Measurements from ENCODE around the gene MED12L.
A peak's percentile ranks its signal among the peaks of the same experiment; 100 is the strongest.

The MED12L gene

DNA sequence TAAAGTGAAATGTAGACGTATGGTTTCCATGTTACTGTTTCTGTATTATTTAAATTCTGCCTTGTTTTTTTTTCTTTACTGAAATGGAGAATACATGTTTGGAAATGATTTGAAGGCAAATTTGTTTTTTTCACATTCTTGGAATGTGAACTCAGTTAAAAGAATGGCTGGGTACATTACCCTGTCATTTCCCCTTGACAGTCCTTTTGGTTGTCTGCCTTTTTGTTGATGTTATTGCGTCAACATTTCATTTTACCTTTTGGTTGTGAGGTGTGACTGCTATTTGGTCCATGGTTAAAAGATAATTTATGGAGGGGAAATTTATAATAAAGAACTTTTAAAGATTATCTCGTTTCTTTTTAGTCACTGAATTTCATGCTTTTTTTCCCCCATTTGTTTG, 120.7 kb downstream of the MED12L start:
- Histone ChIP-seq H3K9ac (ENCODE audit: low read depth in 1 of 2, low read length in 2 of 2) (no peak overlapping the region), H3K4me3 (ENCODE audit: low read depth in 1 of 2, low read length in 2 of 2) (no peak overlapping the region), H3K36me3 (ENCODE audit: control insufficient read depth in 1 of 2, insufficient read depth in 2 of 2, low read length in 2 of 2) (no peaks in the 10 kb centered on the region), H3K27me3 (ENCODE audit: control insufficient read depth in 1 of 2, insufficient read depth in 2 of 2, low read length in 2 of 2) (no peaks in the 10 kb centered on the region), H3K9me3 (ENCODE audit: control insufficient read depth in 1 of 2, low read length in 2 of 2) (no peaks in the 10 kb centered on the region), H3K4me1 (ENCODE audit: control insufficient read depth in 1 of 2, insufficient read depth in 2 of 2, low read length in 2 of 2) (peaks cover 7 to 16% of the 10 kb centered on the region in 2 donors), H3K27ac (ENCODE audit: low read depth, low read length) (no peak overlapping the region)

DNA sequence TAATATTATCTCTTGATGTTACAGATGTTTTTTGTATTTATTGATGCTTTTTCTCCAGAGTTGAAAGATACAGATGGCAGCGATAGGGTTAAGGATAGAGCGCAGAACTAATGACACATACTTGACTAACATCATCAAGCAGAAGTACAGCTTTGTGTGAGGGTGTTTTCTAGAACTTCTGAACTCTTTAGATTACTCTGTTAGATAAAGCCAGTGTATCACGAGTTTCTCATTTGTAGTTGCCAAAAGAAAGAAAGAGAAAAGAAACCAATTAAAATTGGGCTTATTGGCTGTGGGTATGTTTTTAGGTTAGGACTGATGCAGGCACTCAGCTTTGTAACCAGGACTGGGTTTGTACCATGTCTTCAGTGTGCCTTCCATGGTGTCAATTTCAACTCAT, 124.2 kb downstream of the MED12L start:
- Histone ChIP-seq H3K4me3 (ENCODE audit: low read depth in 1 of 2, low read length in 2 of 2) (no peak overlapping the region), H3K4me1 (ENCODE audit: control insufficient read depth in 1 of 2, insufficient read depth in 2 of 2, low read length in 2 of 2) (peaks cover 7 to 22% of the 10 kb centered on the region in 2 donors), H3K27ac (ENCODE audit: low read depth, low read length) (no peak overlapping the region), H3K36me3 (ENCODE audit: control insufficient read depth in 1 of 2, insufficient read depth in 2 of 2, low read length in 2 of 2) (no peaks in the 10 kb centered on the region), H3K27me3 (ENCODE audit: control insufficient read depth in 1 of 2, insufficient read depth in 2 of 2, low read length in 2 of 2) (no peaks in the 10 kb centered on the region), H3K9ac (ENCODE audit: low read depth in 1 of 2, low read length in 2 of 2) (no peak overlapping the region), H3K9me3 (ENCODE audit: control insufficient read depth in 1 of 2, low read length in 2 of 2) (no peaks in the 10 kb centered on the region)

DNA sequence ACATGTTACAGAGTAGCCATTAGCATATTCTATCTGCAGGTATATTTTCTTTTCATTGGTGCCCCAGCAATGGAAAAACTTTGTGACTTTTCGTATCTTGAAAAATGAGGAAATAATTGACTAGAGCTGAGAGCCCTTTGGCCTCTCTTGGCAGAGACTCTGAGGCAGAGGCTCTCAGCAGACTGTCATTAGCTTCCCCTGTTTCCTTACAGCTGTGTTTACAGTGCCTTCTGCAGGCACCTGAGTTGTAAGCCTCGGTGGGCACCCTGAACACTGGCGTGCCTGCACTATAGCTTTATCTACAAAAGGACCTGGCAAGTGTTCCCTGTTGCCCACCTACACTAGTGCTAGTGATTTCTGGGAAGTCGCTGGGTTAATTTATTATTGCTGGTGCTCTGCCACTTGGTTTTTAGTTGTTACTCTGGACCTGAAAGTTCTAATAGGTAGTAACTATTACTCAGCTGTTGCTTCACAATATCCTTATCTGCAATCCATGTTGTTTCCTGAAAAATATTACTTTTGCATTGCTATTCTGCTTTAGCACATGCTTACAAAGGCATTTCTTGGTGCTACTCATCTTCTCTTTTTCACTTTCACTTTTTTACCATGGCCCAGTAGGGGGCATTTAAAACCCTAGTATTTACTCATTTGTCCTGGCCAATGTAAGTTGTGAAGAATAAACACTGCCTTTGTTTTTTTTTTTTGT, 125.4 kb downstream of the MED12L start:
- Histone ChIP-seq H3K9me3 (ENCODE audit: control insufficient read depth in 1 of 2, low read length in 2 of 2) (no peaks in the 10 kb centered on the region), H3K9ac (ENCODE audit: low read depth in 1 of 2, low read length in 2 of 2) (no peak overlapping the region), H3K4me3 (ENCODE audit: low read depth in 1 of 2, low read length in 2 of 2) (peak overlapping the region; percentile 45 to 51), H3K36me3 (ENCODE audit: control insufficient read depth in 1 of 2, insufficient read depth in 2 of 2, low read length in 2 of 2) (no peaks in the 10 kb centered on the region), H3K4me1 (ENCODE audit: control insufficient read depth in 1 of 2, insufficient read depth in 2 of 2, low read length in 2 of 2) (peaks cover 7 to 22% of the 10 kb centered on the region in 2 donors), H3K27ac (ENCODE audit: low read depth, low read length) (no peak overlapping the region), H3K27me3 (ENCODE audit: control insufficient read depth in 1 of 2, insufficient read depth in 2 of 2, low read length in 2 of 2) (no peaks in the 10 kb centered on the region)

DNA sequence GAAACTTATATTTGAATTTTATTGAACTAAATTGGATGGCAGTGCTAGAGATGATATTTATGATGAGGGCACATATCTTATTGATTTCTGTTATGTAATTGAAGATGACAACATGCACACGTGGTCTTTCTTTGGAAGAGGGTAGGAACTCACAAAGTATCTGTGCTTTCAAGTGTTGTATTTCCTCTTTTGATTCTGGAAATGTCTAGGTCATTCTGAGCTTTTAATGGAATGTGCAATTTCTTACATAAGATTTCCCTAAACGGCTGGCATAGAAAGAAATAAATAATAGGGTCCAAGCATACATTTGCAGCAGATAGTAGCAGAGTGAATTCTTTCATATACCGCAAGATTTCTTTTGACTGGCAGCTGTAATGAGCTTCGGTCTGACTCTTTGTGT, 127.7 kb downstream of the MED12L start:
- Histone ChIP-seq H3K9me3 (ENCODE audit: control insufficient read depth in 1 of 2, low read length in 2 of 2) (no peaks in the 10 kb centered on the region), H3K4me1 (ENCODE audit: control insufficient read depth in 1 of 2, insufficient read depth in 2 of 2, low read length in 2 of 2) (peaks cover 7 to 22% of the 10 kb centered on the region in 2 donors), H3K9ac (ENCODE audit: low read depth in 1 of 2, low read length in 2 of 2) (no peak overlapping the region), H3K4me3 (ENCODE audit: low read depth in 1 of 2, low read length in 2 of 2) (no peak overlapping the region), H3K27ac (ENCODE audit: low read depth, low read length) (no peak overlapping the region), H3K36me3 (ENCODE audit: control insufficient read depth in 1 of 2, insufficient read depth in 2 of 2, low read length in 2 of 2) (no peaks in the 10 kb centered on the region), H3K27me3 (ENCODE audit: control insufficient read depth in 1 of 2, insufficient read depth in 2 of 2, low read length in 2 of 2) (no peaks in the 10 kb centered on the region)

- no peak overlapping the region for H3K27ac ChIP-seq (ENCODE audit: low read depth, low read length)
- H3K27me3 ChIP-seq (ENCODE audit: control insufficient read depth in 1 of 2, insufficient read depth in 2 of 2, low read length in 2 of 2): no peaks in the 10 kb centered on the region
- H3K4me1 ChIP-seq (ENCODE audit: control insufficient read depth in 1 of 2, insufficient read depth in 2 of 2, low read length in 2 of 2): peaks cover 7 to 22% of the 10 kb centered on the region in 2 donors
- H3K9ac ChIP-seq (ENCODE audit: low read depth in 1 of 2, low read length in 2 of 2): no peak overlapping the region
- H3K9me3 ChIP-seq (ENCODE audit: control insufficient read depth in 1 of 2, low read length in 2 of 2): no peaks in the 10 kb centered on the region
- H3K4me3 ChIP-seq (ENCODE audit: low read depth in 1 of 2, low read length in 2 of 2): no peak overlapping the region
- H3K36me3 ChIP-seq (ENCODE audit: control insufficient read depth in 1 of 2, insufficient read depth in 2 of 2, low read length in 2 of 2): no peaks in the 10 kb centered on the region
These were observed 128.4 kb downstream of the MED12L start for GRCh38 chr3:151213881-151214280.

- Histone ChIP-seq H3K4me3 (ENCODE audit: low read depth in 1 of 2, low read length in 2 of 2) (no peak overlapping the region), H3K9ac (ENCODE audit: low read depth in 1 of 2, low read length in 2 of 2) (no peak overlapping the region), H3K27me3 (ENCODE audit: control insufficient read depth in 1 of 2, insufficient read depth in 2 of 2, low read length in 2 of 2) (no peaks in the 10 kb centered on the region), H3K27ac (ENCODE audit: low read depth, low read length) (no peak overlapping the region), H3K9me3 (ENCODE audit: control insufficient read depth in 1 of 2, low read length in 2 of 2) (no peaks in the 10 kb centered on the region), H3K4me1 (ENCODE audit: control insufficient read depth in 1 of 2, insufficient read depth in 2 of 2, low read length in 2 of 2) (peaks cover 7 to 22% of the 10 kb centered on the region in 2 donors), H3K36me3 (ENCODE audit: control insufficient read depth in 1 of 2, insufficient read depth in 2 of 2, low read length in 2 of 2) (no peaks in the 10 kb centered on the region)
These were observed 129.0 kb downstream of the MED12L start for GRCh38 chr3:151214459-151214858.

GRCh38 chr3:151216641-151217607, 131.5 kb downstream of the MED12L start:
- Histone ChIP-seq H3K9ac (ENCODE audit: low read depth in 1 of 2, low read length in 2 of 2) (no peak overlapping the region), H3K4me1 (ENCODE audit: control insufficient read depth in 1 of 2, insufficient read depth in 2 of 2, low read length in 2 of 2) (no peaks in the 10 kb centered on the region), H3K9me3 (ENCODE audit: control insufficient read depth in 1 of 2, low read length in 2 of 2) (no peaks in the 10 kb centered on the region), H3K27ac (ENCODE audit: low read depth, low read length) (no peak overlapping the region), H3K4me3 (ENCODE audit: low read depth in 1 of 2, low read length in 2 of 2) (no peak overlapping the region), H3K27me3 (ENCODE audit: control insufficient read depth in 1 of 2, insufficient read depth in 2 of 2, low read length in 2 of 2) (no peaks in the 10 kb centered on the region), H3K36me3 (ENCODE audit: control insufficient read depth in 1 of 2, insufficient read depth in 2 of 2, low read length in 2 of 2) (no peaks in the 10 kb centered on the region)

- H3K4me1 ChIP-seq (ENCODE audit: control insufficient read depth in 1 of 2, insufficient read depth in 2 of 2, low read length in 2 of 2): no peaks in the 10 kb centered on the region
- H3K9ac ChIP-seq (ENCODE audit: low read depth in 1 of 2, low read length in 2 of 2): no peak overlapping the region
- no peak overlapping the region for H3K27ac ChIP-seq (ENCODE audit: low read depth, low read length)
- no peaks in the 10 kb centered on the region for H3K27me3 ChIP-seq (ENCODE audit: control insufficient read depth in 1 of 2, insufficient read depth in 2 of 2, low read length in 2 of 2)
- H3K4me3 ChIP-seq (ENCODE audit: low read depth in 1 of 2, low read length in 2 of 2): no peak overlapping the region
- no peaks in the 10 kb centered on the region for H3K36me3 ChIP-seq (ENCODE audit: control insufficient read depth in 1 of 2, insufficient read depth in 2 of 2, low read length in 2 of 2)
- no peaks in the 10 kb centered on the region for H3K9me3 ChIP-seq (ENCODE audit: control insufficient read depth in 1 of 2, low read length in 2 of 2)
These were observed 132.7 kb downstream of the MED12L start for GRCh38 chr3:151218136-151218535.

DNA sequence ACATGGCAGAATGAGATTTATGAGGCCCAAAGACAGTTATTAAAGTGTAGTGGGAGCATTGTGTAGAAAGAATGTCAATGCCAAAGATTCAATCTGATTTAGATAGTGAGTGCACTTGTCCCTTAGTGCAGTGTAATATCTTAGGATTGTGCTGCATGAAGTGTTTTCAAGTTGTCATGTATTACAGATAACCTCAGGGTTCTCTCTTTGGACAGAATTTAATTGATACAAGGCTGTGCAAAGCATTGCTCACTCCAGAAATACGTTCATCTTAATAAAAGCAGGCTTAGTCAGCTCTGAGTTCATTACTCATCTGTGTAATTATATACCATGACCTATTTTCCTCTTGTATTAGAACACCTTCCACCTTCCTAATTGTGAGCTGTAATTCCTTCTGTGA, 133.6 kb downstream of the MED12L start:
- H3K9ac ChIP-seq (ENCODE audit: low read depth in 1 of 2, low read length in 2 of 2): no peak overlapping the region
- no peaks in the 10 kb centered on the region for H3K9me3 ChIP-seq (ENCODE audit: control insufficient read depth in 1 of 2, low read length in 2 of 2)
- H3K27ac ChIP-seq (ENCODE audit: low read depth, low read length): no peak overlapping the region
- no peaks in the 10 kb centered on the region for H3K36me3 ChIP-seq (ENCODE audit: control insufficient read depth in 1 of 2, insufficient read depth in 2 of 2, low read length in 2 of 2)
- no peaks in the 10 kb centered on the region for H3K27me3 ChIP-seq (ENCODE audit: control insufficient read depth in 1 of 2, insufficient read depth in 2 of 2, low read length in 2 of 2)
- no peaks in the 10 kb centered on the region for H3K4me1 ChIP-seq (ENCODE audit: control insufficient read depth in 1 of 2, insufficient read depth in 2 of 2, low read length in 2 of 2)
- no peak overlapping the region for H3K4me3 ChIP-seq (ENCODE audit: low read depth in 1 of 2, low read length in 2 of 2)

GRCh38 chr3:151224268-151224866, 138.9 kb downstream of the MED12L start:
- Histone ChIP-seq H3K9ac (ENCODE audit: low read depth in 1 of 2, low read length in 2 of 2) (no peak overlapping the region), H3K4me1 (ENCODE audit: control insufficient read depth in 1 of 2, insufficient read depth in 2 of 2, low read length in 2 of 2) (peaks cover 9 to 18% of the 10 kb centered on the region in 2 donors), H3K9me3 (ENCODE audit: control insufficient read depth in 1 of 2, low read length in 2 of 2) (no peaks in the 10 kb centered on the region), H3K36me3 (ENCODE audit: control insufficient read depth in 1 of 2, insufficient read depth in 2 of 2, low read length in 2 of 2) (no peaks in the 10 kb centered on the region), H3K27ac (ENCODE audit: low read depth, low read length) (no peak overlapping the region), H3K4me3 (ENCODE audit: low read depth in 1 of 2, low read length in 2 of 2) (no peak overlapping the region), H3K27me3 (ENCODE audit: control insufficient read depth in 1 of 2, insufficient read depth in 2 of 2, low read length in 2 of 2) (no peaks in the 10 kb centered on the region)
